Thymus (tissue), 11 donors: Measurements from ENCODE around the gene CRTC1. TPM values are rescaled to one million over a fixed set of nuclear protein-coding genes. Genes with fewer than 3 reads are reported as not detected.

Source experiments
- DNase-seq, 9 donors: peaks; one replicate each; pipeline ENCODE4 v3.0.0-alpha.2; 2013; ENCODE audit warnings: low spot score in 9 of 9, low read depth in 6 of 9, missing footprints in 1 of 9
- H3K27ac ChIP-seq, 2 donors: one replicate each; pipeline ENCODE4 v1.5.1; 2013; ENCODE audit warnings: control low read depth in 1 of 2, low read depth in 1 of 2, low read length in 1 of 2, mild to moderate bottlenecking in 1 of 2, moderate library complexity in 1 of 2
- H3K27me3 ChIP-seq, 2 donors: one replicate each; pipeline ENCODE4 v1.5.1; 2013; ENCODE audit warnings: low read length in 1 of 2; ENCODE audit not compliant: control insufficient read depth in 2 of 2, insufficient read depth in 1 of 2
- H3K36me3 ChIP-seq, 2 donors: one replicate each; pipeline ENCODE4 v1.5.1; 2013; ENCODE audit warnings: low read length in 1 of 2, mild to moderate bottlenecking in 1 of 2, moderate library complexity in 1 of 2; ENCODE audit not compliant: control insufficient read depth in 2 of 2, insufficient read depth in 2 of 2
- H3K4me1 ChIP-seq, 2 donors: one replicate each; pipeline ENCODE4 v1.5.1; 2013; ENCODE audit warnings: low read length in 2 of 2; ENCODE audit not compliant: control insufficient read depth in 2 of 2, insufficient read depth in 2 of 2
- H3K4me3 ChIP-seq, 2 donors: one replicate each; pipeline ENCODE4 v1.5.1; 2013; ENCODE audit warnings: low read length in 2 of 2, control low read depth in 1 of 2, mild to moderate bottlenecking in 1 of 2
- H3K9me3 ChIP-seq, 2 donors: one replicate each; pipeline ENCODE4 v1.5.1; 2013; ENCODE audit warnings: low read length in 1 of 2, mild to moderate bottlenecking in 1 of 2; ENCODE audit not compliant: control insufficient read depth in 2 of 2, insufficient read depth in 1 of 2
- WGBS: extraction: QIAGEN DNeasy Blood & Tissue Kit; methylation state at CpG from one replicate; pipeline ENCODE4 v1.1.7; 2013; 5-methylcytosine and 5-hydroxymethylcytosine counted together
- polyA plus RNA-seq: library from polyadenylated mRNA; stranded (reverse); fragments of 200-250 nt; gene quantifications from one replicate; pipeline ENCODE4 v1.2.3, GENCODE V29; 2013
- total RNA-seq: library from RNA; stranded (reverse); fragments of 120-200 nt; gene quantifications from one replicate; pipeline ENCODE4 v1.2.4, GENCODE V29; 2013
- donor health status: healthy.

The CRTC1 gene
- total and polyA plus RNA-seq, 2 donors: 1.2 to 9.7 TPM

DNA sequence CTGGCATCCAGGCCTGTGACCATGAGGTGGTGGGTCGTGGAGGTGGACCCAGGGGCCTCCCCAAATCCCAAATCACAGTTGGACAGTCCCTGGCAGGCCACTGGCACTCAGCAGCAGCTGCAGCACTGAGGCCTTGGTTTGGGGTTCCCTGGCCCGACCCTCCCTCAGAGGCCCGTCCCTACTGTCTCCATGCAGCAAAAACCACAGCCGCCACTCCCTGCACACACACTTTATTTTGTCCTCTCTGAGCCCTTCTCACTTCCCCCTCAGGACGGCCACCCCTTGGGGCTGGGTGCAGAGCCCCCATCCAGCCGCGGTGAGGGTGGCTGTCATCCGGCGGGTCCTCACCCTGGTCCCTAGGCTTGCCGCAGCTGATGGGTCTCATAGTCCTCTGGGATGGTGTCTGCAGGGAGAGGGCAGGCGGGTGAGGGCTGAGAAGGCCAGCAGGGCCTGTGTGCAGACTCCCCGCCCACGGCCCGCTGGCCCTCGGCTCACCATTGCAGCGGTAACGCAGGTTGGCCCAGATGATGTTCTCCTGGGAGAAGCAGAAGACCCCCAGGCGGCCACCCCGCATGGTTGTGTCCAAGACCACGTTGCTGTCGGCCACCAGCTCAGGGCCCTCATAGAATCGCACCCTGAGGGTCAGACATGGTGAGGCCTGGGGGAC is 99.2 kb downstream of the CRTC1 start:
- Histone ChIP-seq H3K36me3 (no peaks in the 10 kb centered on the region), H3K9me3 (peaks cover 1 to 18% of the 10 kb centered on the region in 2 donors), H3K4me3 (no peak overlapping the region), H3K27ac (no peak overlapping the region), H3K4me1 (peaks cover 0 to 8% of the 10 kb centered on the region in 2 donors), H3K27me3 (peaks cover 24 to 84% of the 10 kb centered on the region in 2 donors)
- DNase-seq: no peak
- 88% methylated on average over 22 of the region's 22 CpGs for whole genome bisulfite sequencing

DNA sequence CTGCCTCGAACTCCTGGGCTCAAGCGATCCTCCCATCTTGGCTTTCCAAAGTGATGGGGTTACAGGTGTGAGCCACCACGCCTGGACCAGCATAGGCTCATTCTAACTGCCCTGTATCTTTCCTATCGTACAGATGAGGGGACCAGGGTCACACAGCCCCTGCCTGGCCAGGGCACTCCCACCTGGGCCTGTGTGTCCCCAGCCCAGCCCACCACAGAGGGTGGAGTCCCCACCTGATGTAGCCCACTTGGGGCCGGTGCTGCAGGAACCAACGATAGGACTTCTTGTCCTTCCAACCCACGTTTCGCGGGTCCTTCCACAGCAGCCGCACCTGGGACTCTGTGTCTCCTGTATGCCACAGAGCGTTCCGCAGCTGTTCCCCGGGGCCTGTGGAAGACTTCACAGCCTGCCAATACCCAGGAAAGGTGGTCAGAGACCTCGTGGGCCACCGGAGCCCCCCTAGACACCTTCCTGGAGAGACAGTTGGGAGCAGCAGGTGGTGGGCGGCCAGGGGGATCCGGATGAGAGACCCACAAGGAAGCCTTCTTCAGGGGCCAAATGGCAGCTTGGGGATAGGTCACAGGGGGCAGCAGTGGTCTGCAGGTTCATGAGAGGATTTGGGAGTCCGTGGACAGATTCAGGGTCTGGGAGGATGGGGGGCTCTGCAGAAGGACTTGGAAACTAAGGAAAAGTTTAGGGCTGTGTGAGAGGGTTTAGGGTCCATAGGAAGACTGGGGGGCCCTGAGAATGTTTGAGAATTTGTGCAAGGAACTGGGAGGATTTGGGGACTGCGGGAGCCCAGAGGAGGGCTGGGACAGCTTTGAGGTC is 100.7 kb downstream of the CRTC1 start:
- Histone ChIP-seq H3K4me1 (peaks cover 0 to 12% of the 10 kb centered on the region in 2 donors), H3K9me3 (peaks cover 1 to 21% of the 10 kb centered on the region in 2 donors), H3K27me3 (peaks cover 37 to 84% of the 10 kb centered on the region in 2 donors), H3K27ac (no peak overlapping the region), H3K4me3 (no peak overlapping the region), H3K36me3 (no peaks in the 10 kb centered on the region)
- DNase-seq: no peak
- 86% methylated on average over 19 of the region's 19 CpGs for WGBS

DNA sequence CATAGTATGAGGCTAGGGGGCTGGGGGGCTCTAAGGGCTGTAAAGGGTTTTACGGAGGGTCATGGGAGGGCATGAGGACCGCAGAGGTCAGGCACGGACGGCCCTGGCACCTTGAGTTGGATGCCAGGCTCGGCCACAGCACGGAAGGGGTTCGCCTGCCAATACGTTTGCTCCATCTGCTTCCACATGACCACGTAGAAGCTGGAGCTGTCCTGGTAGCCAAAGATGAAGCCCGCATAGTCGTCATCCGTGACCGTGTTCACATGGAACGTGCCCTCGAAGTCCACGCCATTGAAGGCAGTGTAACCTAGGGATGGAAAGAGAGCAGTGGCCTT is 101.3 kb downstream of the CRTC1 start:
- peaks cover 43 to 85% of the 10 kb centered on the region in 2 donors for H3K27me3 ChIP-seq
- DNase-seq: no peak
- H3K36me3 ChIP-seq: no peaks in the 10 kb centered on the region
- peaks cover 1 to 21% of the 10 kb centered on the region in 2 donors for H3K9me3 ChIP-seq
- no peak overlapping the region for H3K27ac ChIP-seq
- H3K4me1 ChIP-seq: peaks cover 0 to 12% of the 10 kb centered on the region in 2 donors
- WGBS: 85% methylated on average over 16 of the region's 16 CpGs
- H3K4me3 ChIP-seq: no peak overlapping the region

DNA sequence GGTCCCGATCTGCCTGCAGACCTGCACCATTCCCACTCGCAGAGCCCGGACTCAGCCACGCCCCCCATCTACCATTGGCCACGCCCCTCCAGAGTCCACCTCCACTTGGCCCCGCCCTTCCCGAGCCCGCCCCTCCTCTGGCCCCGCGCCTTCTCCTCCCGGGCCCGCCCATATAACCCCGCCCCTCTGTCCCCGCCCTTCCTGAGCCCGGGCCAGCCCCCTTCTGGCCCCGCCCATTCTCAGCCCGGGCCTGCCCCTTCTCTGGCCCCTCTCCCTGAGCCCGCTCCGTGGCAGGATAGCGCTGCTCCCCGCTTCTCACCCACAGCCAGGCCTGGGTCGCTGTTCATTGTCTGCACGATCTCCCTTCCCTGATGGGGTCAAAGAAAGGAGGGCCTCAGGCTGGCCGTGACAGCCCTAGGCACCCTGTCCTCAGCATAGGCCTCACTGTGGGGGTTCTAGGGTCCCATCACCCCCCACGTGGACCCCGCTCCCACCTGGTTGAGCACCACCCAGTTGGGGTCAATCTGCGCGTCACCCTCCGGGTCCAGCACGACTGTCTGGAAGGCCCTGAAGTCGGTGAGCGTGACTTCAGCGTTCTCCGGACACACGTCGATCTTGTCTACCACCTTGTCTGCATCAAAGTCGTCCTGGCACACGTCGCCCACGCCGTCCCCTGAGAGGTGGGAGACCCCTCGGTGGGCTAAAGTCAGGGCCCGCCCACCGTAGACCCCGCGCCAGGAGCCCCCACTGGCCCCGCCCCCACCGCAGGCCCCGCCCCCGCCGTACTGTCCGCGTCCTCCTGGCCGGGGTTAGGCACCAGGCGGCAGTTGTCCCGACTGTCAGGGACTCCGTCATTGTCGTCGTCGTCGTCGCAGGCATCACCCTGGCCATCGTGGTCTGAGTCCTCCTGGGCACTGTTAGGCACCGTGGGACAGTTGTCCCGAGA is 102.0 kb downstream of the CRTC1 start:
- Histone ChIP-seq H3K36me3 (no peaks in the 10 kb centered on the region), H3K27me3 (peaks cover 50 to 85% of the 10 kb centered on the region in 2 donors), H3K4me1 (peaks cover 0 to 12% of the 10 kb centered on the region in 2 donors), H3K4me3 (no peak overlapping the region), H3K9me3 (peaks cover 1 to 21% of the 10 kb centered on the region in 2 donors), H3K27ac (no peak overlapping the region)
- 14% methylated on average over 65 of the region's 65 CpGs for WGBS
- peak; percentile 6 to 62 (median 28) for DNase-seq

DNA sequence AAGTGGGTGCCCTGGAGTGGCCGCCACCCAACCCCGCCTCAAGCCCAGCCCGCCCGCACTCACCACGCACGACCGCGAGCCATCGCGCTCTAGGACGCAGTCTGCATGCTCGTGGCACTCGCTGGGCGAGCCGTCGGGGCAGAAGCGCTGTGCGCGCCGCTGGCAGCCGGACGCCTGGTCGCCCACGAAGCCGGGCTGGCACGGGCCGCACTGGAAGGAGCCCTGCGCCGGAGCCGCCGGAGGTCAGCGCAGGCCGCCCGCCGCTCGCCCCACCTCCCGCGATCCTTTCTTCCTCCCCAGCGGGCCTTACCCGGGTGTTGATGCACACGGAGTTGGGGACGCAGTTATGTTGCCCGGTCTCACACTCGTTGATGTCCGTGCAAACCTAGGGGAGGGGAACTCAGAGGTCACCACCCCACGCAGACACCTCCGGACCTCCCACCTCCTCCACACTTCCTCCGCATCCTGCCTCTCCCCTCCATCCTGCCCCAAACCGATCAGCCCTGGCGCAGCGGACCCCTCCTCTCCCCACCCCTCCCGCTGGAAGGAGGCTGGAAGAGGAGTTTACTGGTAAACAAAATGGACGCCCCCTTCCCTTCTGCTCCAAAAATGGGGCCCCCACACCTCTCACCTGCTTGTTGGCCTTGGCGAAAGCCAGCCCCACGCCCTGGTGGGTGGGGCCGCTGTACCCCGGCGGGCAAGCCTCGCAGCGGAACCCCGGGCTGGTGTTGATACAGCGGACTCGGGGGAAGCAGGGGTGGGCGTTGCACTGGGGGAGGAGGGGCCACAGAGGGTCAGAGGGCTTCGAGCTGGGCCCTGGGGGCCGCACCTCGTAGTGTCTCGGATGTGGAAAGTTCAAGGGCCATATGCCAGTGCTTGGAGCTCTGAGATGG is 105.3 kb downstream of the CRTC1 start:
- DNase-seq: no peak
- WGBS: 7% methylated on average over 68 of the region's 68 CpGs
- peaks cover 0 to 12% of the 10 kb centered on the region in 2 donors for H3K4me1 ChIP-seq
- no peaks in the 10 kb centered on the region for H3K36me3 ChIP-seq
- no peak overlapping the region for H3K4me3 ChIP-seq
- no peak overlapping the region for H3K27ac ChIP-seq
- H3K9me3 ChIP-seq: peaks cover 3 to 21% of the 10 kb centered on the region in 2 donors
- peaks cover 80 to 100% of the 10 kb centered on the region in 2 donors for H3K27me3 ChIP-seq

DNA sequence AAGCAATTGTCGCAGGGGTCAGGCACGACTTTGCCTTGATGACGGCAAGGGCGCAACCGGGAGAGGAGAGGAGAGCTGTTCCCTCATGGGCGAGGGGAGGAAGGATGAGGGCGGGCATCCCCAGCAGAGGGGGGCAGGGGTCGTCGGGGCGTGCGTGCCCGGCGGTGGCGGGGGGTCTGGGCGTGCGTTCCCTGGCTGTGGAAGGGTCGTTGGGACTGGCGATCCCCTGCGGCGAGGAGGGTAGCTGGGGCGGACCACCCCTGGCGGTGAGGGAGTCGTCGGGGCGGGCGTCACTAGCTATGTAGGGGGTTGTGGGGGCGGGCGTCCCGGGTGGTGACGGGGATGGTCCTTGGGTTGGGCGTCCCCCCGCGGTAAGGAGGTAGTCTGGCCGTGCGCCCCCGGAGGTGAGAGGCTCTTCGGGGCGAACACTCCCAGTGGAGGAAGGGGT is 106.0 kb downstream of the CRTC1 start:
- WGBS: 8% methylated on average over 38 of the region's 38 CpGs
- Histone ChIP-seq H3K27ac (no peak overlapping the region), H3K36me3 (no peaks in the 10 kb centered on the region), H3K4me3 (no peak overlapping the region), H3K27me3 (peaks cover 81 to 100% of the 10 kb centered on the region in 2 donors), H3K4me1 (peaks cover 0 to 12% of the 10 kb centered on the region in 2 donors), H3K9me3 (peaks cover 3 to 21% of the 10 kb centered on the region in 2 donors)
- DNase-seq: no peak

DNA sequence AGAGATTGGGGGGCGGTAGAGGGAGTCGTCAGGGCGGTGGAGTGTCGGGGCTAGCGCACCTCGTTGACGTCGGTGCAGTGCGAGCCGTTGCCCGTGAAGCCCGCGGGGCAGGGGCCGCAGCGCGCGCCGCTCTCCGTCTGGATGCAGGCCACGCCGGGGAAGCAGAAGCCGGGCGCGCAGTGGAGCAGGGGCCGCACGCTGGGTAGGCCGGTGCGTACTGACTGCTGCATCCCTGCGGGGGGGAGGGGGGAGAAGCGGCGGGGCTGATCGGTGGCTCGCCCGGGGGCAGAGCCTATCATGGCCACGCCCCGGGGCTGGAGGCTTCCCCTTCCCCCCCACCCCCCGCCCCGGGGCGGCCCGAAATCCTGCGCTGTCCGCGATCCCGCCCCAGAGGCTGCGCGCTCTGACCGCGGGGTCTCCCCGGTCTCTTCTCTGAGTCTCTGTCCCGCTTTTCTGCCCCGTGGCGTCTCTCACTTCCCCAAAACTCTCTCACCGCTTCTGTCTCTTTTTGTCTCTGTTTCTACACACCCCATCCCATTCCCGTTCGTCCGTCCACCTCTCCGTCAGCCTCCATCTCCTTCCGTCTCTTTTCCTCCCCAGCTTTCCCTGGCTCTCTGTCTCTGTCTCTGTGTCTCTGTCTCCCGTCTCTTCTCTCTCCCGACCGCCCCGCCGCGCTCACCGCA is 106.5 kb downstream of the CRTC1 start:
- Histone ChIP-seq H3K27me3 (peaks cover 82 to 100% of the 10 kb centered on the region in 2 donors), H3K36me3 (no peaks in the 10 kb centered on the region), H3K9me3 (peaks cover 3 to 19% of the 10 kb centered on the region in 2 donors), H3K4me1 (peaks cover 0 to 12% of the 10 kb centered on the region in 2 donors), H3K4me3 (no peak overlapping the region), H3K27ac (no peak overlapping the region)
- WGBS: 3% methylated on average over 65 of the region's 65 CpGs
- DNase-seq: no peak
